GM21360 (cell line): ENCODE results near the gene CCR7.

Experiments
- ATAC-seq: cut with Tn5 transposase; IDR thresholded peaks from one replicate; pipeline ENCODE4 v1.9.1; 2021; ENCODE audit warnings: mild to moderate bottlenecking, moderate library complexity; ENCODE audit not compliant: unreplicated experiment

Gene CCR7

GRCh38 chr17:40564883-40565768 is at the start of gene CCR7:
Gene CCR7, minus strand, starts transcription at chr17:40565472. Its CDS starts 63 bp downstream, at chr17:40565409.
- ATAC-seq = no peak

GRCh38 chr17:40614431-40615067 is 49.3 kb upstream of the CCR7 start:
- no peak for ATAC-seq

GRCh38 chr17:40613467-40614154 is 48.3 kb upstream of the CCR7 start:
- ATAC-seq = no peak

- no peak for ATAC-seq
These were observed 47.5 kb upstream of the CCR7 start for GRCh38 chr17:40612599-40613244.

- no peak for ATAC-seq
These were observed 46.7 kb upstream of the CCR7 start for GRCh38 chr17:40611840-40612474.

- ATAC-seq = no peak
These were observed 45.1 kb upstream of the CCR7 start for GRCh38 chr17:40610359-40610758.

GRCh38 chr17:40608061-40608581 is 42.8 kb upstream of the CCR7 start:
- ATAC-seq = no peak

- ATAC-seq = no peak
These were observed 42.4 kb upstream of the CCR7 start for GRCh38 chr17:40607641-40608040.

GRCh38 chr17:40606548-40607353 is 41.5 kb upstream of the CCR7 start:
- no peak for ATAC-seq

- ATAC-seq = no peak
These were observed 40.0 kb upstream of the CCR7 start for GRCh38 chr17:40605306-40605705.

GRCh38 chr17:40604327-40605080 is 39.2 kb upstream of the CCR7 start:
- no peak for ATAC-seq

- ATAC-seq = no peak
These were observed 37.5 kb upstream of the CCR7 start for GRCh38 chr17:40602445-40603443.

- no peak for ATAC-seq
These were observed 35.3 kb upstream of the CCR7 start for GRCh38 chr17:40600486-40601046.

- no peak for ATAC-seq
These were observed 34.1 kb upstream of the CCR7 start for GRCh38 chr17:40599468-40599763.

- peak; percentile 58 for ATAC-seq
These were observed 33.6 kb upstream of the CCR7 start for GRCh38 chr17:40598619-40599467.

GRCh38 chr17:40598301-40598618 is 33.0 kb upstream of the CCR7 start:
- peak; percentile 1 for ATAC-seq
